K562 (cell line): ENCODE data around the gene CD46. TPM values are rescaled to one million over a fixed set of nuclear protein-coding genes. Genes with fewer than 3 reads are reported as not detected.
A peak's percentile ranks its signal among the peaks of the same experiment; 100 is the strongest.

Source experiments
- CXXC5 ChIP-seq: fragments of 250-450 bp; sonication (Bioruptor Pico); IDR thresholded peaks from 2 replicates; pipeline ENCODE4 v1.8.0; 2022; ENCODE audit warnings: inconsistent platforms, mild to moderate bottlenecking, moderate library complexity
- DMBX1 ChIP-seq: fragments of 250-450 bp; sonication (Bioruptor Pico); IDR thresholded peaks from 2 replicates; pipeline ENCODE4 v1.8.0; 2022; ENCODE audit warnings: inconsistent platforms, mild to moderate bottlenecking, moderate library complexity, borderline replicate concordance
- ETV1 ChIP-seq: fragments of 450-650 bp; conservative IDR thresholded peaks from 2 replicates; pipeline ENCODE4 v1.6.1; 2016; ENCODE audit warnings: missing genetic modification characterization, control low read depth, low read depth, missing compliant biosample characterization
- HDAC8 ChIP-seq: fragments of 450-650 bp; IDR thresholded peaks from 2 replicates; pipeline ENCODE4 v1.6.1; 2016; ENCODE audit warnings: mild to moderate bottlenecking, missing genetic modification characterization, moderate library complexity, missing compliant biosample characterization
- JUND ChIP-seq, 2 experiments: IDR thresholded peaks; 2 replicates in 1 of 2; 3 replicates in 1 of 2; pipeline ENCODE4 v1.6.1; 2011; ENCODE audit warnings: borderline replicate concordance in 2 of 2, low read depth in 2 of 2, low read length in 2 of 2, improper control_type of control experiment in 1 of 2, missing biosample characterization in 1 of 2, missing genetic modification characterization in 1 of 2, missing genetic modification reagents in 1 of 2
- MECOM ChIP-seq: fragments of 250-450 bp; sonication (Bioruptor Pico); IDR thresholded peaks from 2 replicates; pipeline ENCODE4 v1.8.0; 2022; ENCODE audit warnings: inconsistent platforms
- MED1 ChIP-seq: sonication (generic); formaldehyde crosslinking; IDR thresholded peaks from 2 replicates; pipeline ENCODE4 v1.8.1; 2023; ENCODE audit warnings: missing genetic modification reagents, borderline replicate concordance
- NCOA1 ChIP-seq: fragments of 450-650 bp; IDR thresholded peaks from 2 replicates; pipeline ENCODE4 v1.6.1; 2016; ENCODE audit warnings: low read depth
- NFIC ChIP-seq: fragments of 450-650 bp; IDR thresholded peaks from 2 replicates; pipeline ENCODE4 v1.6.1; 2017; ENCODE audit warnings: mild to moderate bottlenecking, inconsistent platforms
- PRMT5 ChIP-seq: sonication (generic); formaldehyde crosslinking; IDR thresholded peaks from 2 replicates; pipeline ENCODE4 v1.5.0; 2020; ENCODE audit warnings: missing genetic modification reagents
- RHOXF2B ChIP-seq: fragments of 250-450 bp; sonication (Bioruptor Pico); conservative IDR thresholded peaks from 2 replicates; pipeline ENCODE4 v1.5.1; 2021
- SMAD4 ChIP-seq: fragments of 250-450 bp; sonication (Bioruptor Pico); conservative IDR thresholded peaks from 2 replicates; pipeline ENCODE4 v1.8.0; 2021; ENCODE audit warnings: inconsistent platforms, mild to moderate bottlenecking, moderate library complexity
- TGIF2 ChIP-seq: sonication (generic); formaldehyde crosslinking; IDR thresholded peaks from 2 replicates; pipeline ENCODE4 v1.8.1; 2022; ENCODE audit warnings: mild to moderate bottlenecking, missing genetic modification reagents, moderate library complexity
- ZBTB17 ChIP-seq: fragments of 450-650 bp; formaldehyde crosslinking; IDR thresholded peaks from 2 replicates; pipeline ENCODE4 v1.4.0; 2020; ENCODE audit warnings: mild to moderate bottlenecking
- ZNF668 ChIP-seq: fragments of 250-450 bp; sonication (Bioruptor Pico); IDR thresholded peaks from 2 replicates; pipeline ENCODE4 v1.8.0; 2022; ENCODE audit warnings: mild to moderate bottlenecking, inconsistent platforms
- polyA plus RNA-seq, 8 experiments: library from polyadenylated mRNA; depleted of rRNA in 4 of 8; stranded (reverse) in 5 of 8; unstranded in 3 of 8; fragments of >200 nt; fragmentation: Nextera tagmentation in 2 of 8; fragmentation: Illumina TruSeq in 1 of 8; extraction: Ambion mirVana in 2 of 8; extraction: Trizol in 1 of 8; gene quantifications; 2 replicates each; pipeline versions ENCODE4 v1.2.1 to v1.2.3, GENCODE V29; 2011 to 2014; ENCODE audit warnings: inconsistent platforms in 1 of 8, missing spikeins in 1 of 8
- total RNA-seq, 7 experiments: library from RNA; depleted of rRNA in 6 of 7; stranded (reverse); fragments of >200 nt in 6 of 7; fragmentation: Illumina TruSeq in 2 of 7; extraction: Trizol in 2 of 7; gene quantifications; 2 replicates each; pipeline versions ENCODE4 v1.2.1 to v1.2.3, GENCODE V29; 2011 to 2021; ENCODE audit warnings: low replicate concordance in 1 of 7
- TF ChIP-seq, protein P1 (sequence below): IDR thresholded peaks from 2 replicates; pipeline ENCODE4 v1.6.1; 2014; ENCODE audit warnings: antibody characterized with exemption
- TF ChIP-seq, protein P2 (sequence below), 3 experiments: fragments of 200-800 bp in 1 of 3; sonication (Bioruptor generic) in 1 of 3; sonication (generic) in 1 of 3; formaldehyde crosslinking in 1 of 3; IDR thresholded peaks; 2 replicates each; pipeline versions ENCODE4 v1.6.1 to v1.8.0; 2016 to 2022; ENCODE audit warnings: mild to moderate bottlenecking in 2 of 3, missing compliant biosample characterization in 2 of 3, missing genetic modification characterization in 2 of 3, missing genetic modification reagents in 1 of 3
- TF ChIP-seq, protein P3 (sequence below), 2 experiments: IDR thresholded peaks; 2 replicates each; pipeline ENCODE4 v1.6.1; 2011; ENCODE audit warnings: borderline replicate concordance in 1 of 2, control low read depth in 1 of 2, low read depth in 1 of 2, low read length in 1 of 2, mild to moderate bottlenecking in 1 of 2, mixed read lengths in 1 of 2, moderate library complexity in 1 of 2; ENCODE audit not compliant: insufficient read depth in 1 of 2, insufficient read length in 1 of 2, poor library complexity in 1 of 2, severe bottlenecking in 1 of 2; ENCODE audit errors: extremely low read depth in 1 of 2
- TF ChIP-seq, protein P4 (sequence below): fragments of 450-650 bp; IDR thresholded peaks from 2 replicates; pipeline ENCODE4 v1.6.1; 2016; ENCODE audit warnings: missing biosample characterization, missing genetic modification characterization

The CD46 gene
- total and polyA plus RNA-seq, 9 of the 15 experiments (the other 6 are each of a cell fraction or from before 2014, with no cell fraction given): 87.9 to 374 (median 156) TPM

DNA sequence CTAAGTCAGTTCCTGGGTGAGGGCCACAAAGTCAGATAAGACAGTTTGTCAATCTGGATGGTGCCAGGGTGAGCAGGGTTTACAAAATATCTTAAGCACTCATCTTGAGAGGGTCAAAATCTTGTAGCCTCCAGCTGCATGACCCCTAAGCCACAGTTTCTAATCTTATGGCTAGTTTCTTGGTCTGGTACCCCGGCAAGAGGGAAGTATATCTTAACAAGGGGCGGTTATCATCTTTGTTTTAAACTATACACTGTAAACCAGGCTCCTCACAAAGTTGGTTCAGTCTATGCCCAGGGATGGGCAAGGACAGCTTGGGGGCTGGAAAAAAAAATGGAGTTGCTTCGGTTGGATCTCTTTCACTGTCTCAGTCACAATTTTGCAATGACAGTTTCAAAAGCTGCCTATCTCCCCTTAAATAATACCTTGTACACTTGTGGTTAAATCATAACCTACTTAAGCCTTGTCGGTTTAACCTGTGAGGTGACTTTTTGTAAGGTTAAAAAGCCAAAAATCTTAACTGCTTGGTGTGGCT is 7.8 kb upstream of the CD46 start (continued):
- TF ChIP-seq JUND (IDR thresholded peaks at IDR 0.05; ENCODE audit: borderline replicate concordance, low read depth, low read length) (peak; percentile 11; the same call in 1 of the 2 replicates), JUND (tag; IDR thresholded peaks at IDR 0.05; ENCODE audit: borderline replicate concordance, low read depth, low read length) (no peak), TGIF2 (CRISPR knock-in tag) (no peak), NFIC (peak; percentile 73), NCOA1 (no peak), HDAC8 (tag) (peak; percentile 81), DMBX1 (peak; percentile 95), ZBTB17 (peak; percentile 75), ETV1 (tag) (peak; percentile 12; the same call in 1 of the 2 replicates), CXXC5 (peak; percentile 84), ZNF668 (CRISPR knock-in tag) (peak; percentile 73; the same call in 1 of the 2 replicates), RHOXF2B (CRISPR knock-in tag) (no peak), PRMT5 (CRISPR knock-in tag) (no peak), SMAD4 (peak; percentile 89), MECOM (CRISPR knock-in tag) (peak; percentile 87; the same call in 1 of the 2 replicates), MED1 (CRISPR knock-in tag) (no peak)
- TF ChIP-seq, protein P1, sequence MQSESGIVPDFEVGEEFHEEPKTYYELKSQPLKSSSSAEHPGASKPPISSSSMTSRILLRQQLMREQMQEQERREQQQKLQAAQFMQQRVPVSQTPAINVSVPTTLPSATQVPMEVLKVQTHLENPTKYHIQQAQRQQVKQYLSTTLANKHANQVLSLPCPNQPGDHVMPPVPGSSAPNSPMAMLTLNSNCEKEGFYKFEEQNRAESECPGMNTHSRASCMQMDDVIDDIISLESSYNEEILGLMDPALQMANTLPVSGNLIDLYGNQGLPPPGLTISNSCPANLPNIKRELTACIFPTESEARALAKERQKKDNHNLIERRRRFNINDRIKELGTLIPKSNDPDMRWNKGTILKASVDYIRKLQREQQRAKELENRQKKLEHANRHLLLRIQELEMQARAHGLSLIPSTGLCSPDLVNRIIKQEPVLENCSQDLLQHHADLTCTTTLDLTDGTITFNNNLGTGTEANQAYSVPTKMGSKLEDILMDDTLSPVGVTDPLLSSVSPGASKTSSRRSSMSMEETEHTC: no peak
- TF ChIP-seq, protein P2, sequence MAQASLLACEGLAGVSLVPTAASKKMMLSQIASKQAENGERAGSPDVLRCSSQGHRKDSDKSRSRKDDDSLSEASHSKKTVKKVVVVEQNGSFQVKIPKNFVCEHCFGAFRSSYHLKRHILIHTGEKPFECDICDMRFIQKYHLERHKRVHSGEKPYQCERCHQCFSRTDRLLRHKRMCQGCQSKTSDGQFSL (CRISPR knock-in tag; IDR thresholded peaks at IDR 0.05): no peak
- TF ChIP-seq, protein P2 (tag; IDR thresholded peaks at IDR 0.05): peak in 1 of 2 experiments; percentile 90; a peak in 2 of 4 replicates
- TF ChIP-seq, protein P3, sequence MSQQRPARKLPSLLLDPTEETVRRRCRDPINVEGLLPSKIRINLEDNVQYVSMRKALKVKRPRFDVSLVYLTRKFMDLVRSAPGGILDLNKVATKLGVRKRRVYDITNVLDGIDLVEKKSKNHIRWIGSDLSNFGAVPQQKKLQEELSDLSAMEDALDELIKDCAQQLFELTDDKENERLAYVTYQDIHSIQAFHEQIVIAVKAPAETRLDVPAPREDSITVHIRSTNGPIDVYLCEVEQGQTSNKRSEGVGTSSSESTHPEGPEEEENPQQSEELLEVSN (IDR thresholded peaks at IDR 0.05; ENCODE audit: borderline replicate concordance in 1 of 2, extremely low read depth in 1 of 2, insufficient read depth in 1 of 2, insufficient read length in 1 of 2, low read depth in 1 of 2, low read length in 1 of 2, poor library complexity in 1 of 2, severe bottlenecking in 1 of 2): no peak
- TF ChIP-seq, protein P4, sequence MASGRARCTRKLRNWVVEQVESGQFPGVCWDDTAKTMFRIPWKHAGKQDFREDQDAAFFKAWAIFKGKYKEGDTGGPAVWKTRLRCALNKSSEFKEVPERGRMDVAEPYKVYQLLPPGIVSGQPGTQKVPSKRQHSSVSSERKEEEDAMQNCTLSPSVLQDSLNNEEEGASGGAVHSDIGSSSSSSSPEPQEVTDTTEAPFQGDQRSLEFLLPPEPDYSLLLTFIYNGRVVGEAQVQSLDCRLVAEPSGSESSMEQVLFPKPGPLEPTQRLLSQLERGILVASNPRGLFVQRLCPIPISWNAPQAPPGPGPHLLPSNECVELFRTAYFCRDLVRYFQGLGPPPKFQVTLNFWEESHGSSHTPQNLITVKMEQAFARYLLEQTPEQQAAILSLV (tag): peak; percentile 33; the same call in 1 of the 2 replicates
